Activated CD4-positive, alpha-beta T cell treated with anti-CD3 and anti-CD28 coated beads, Interleukin-10, Interleukin-2, amounts not matched to agents 100 ng/mL and 50 ng/mL, durations not matched to agents 16 hours and 8 hours (primary cell): ENCODE data around the gene BMPR1B.
"Not testable (repeated sequence)": the region's sequence is repeated elsewhere in the genome, so short reads cannot be mapped to it uniquely, and the experiment has no call there.

Experiments used
- DNase-seq: peaks from one replicate; pipeline ENCODE4 v3.0.0-alpha.2; 2020

BMPR1B gene

GRCh38 chr4:95049551-95050233 lies 291.9 kb downstream of the BMPR1B start:
- no peak for DNase-seq

DNA sequence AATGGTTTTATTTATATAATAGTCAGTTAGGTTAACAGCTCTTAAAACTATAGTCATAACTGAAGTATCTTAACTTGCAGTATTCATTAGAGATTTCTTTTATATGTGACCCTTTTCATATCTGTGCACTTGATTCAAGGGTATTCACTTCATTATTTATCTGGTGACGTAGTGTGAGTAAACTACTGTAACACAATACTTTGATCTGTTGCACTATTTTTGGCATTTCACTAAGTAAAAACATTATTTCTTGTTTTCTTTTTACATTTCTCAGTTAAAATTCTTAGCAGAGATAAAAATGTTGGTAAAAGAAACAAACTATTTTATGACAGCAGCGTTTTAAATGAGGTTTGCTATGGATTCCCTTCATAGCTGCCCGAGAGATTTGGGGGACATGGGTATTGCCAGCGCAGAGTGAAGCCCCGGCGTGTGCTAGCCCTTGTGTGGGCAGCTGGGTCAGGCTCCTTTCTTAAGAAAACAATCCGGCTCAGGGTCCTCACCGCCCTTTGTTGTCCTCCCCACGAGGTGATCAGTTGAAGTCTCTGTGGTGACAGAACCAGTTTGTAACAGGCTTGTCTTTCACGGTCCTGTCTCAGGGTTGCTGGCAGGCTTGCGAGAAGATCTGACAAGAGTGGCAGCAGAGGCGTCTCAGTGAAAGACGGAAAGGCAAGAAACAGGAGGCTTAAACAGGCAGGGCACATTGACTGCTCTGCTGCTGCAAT lies 293.4 kb downstream of the BMPR1B start:
- DNase-seq = no peak

DNA sequence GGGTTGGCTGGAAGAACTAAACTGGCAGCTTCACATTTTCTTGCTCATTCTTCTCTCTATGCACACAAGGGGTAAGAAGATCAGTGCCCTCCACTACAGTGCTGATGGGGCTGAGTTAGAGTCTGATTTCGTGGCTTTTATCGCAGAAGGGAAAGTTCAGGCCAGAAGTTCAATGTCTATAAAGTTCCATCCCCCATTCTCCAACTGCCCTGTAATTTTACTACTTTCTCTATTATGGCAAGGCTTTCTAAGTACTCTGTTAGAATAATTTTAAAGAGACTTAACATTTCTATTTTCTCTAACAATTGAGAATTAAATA lies 293.9 kb downstream of the BMPR1B start:
- DNase-seq = no peak

GRCh38 chr4:95058991-95059390 lies 301.2 kb downstream of the BMPR1B start:
- DNase-seq = no peak

- no peak for DNase-seq
Observed at GRCh38 chr4:95059663-95060062, 301.9 kb downstream of the BMPR1B start.

GRCh38 chr4:95061220-95061619 lies 303.5 kb downstream of the BMPR1B start:
- DNase-seq = no peak

- not testable (repeated sequence) for DNase-seq
Observed at GRCh38 chr4:95061801-95062200, 304.0 kb downstream of the BMPR1B start.

GRCh38 chr4:95066050-95066449 lies 308.3 kb downstream of the BMPR1B start:
- DNase-seq = no peak

- no peak for DNase-seq
Observed at GRCh38 chr4:95068401-95068800, 310.6 kb downstream of the BMPR1B start.

- no peak for DNase-seq
Observed at GRCh38 chr4:95068818-95069478, 311.2 kb downstream of the BMPR1B start.

GRCh38 chr4:95071851-95072250 lies 314.1 kb downstream of the BMPR1B start:
- DNase-seq = no peak

GRCh38 chr4:95073646-95074045 lies 315.9 kb downstream of the BMPR1B start:
- no peak for DNase-seq

GRCh38 chr4:95077864-95078263 lies 320.1 kb downstream of the BMPR1B start:
- DNase-seq = no peak

- DNase-seq = no peak
Observed at GRCh38 chr4:95080969-95081368, 323.2 kb downstream of the BMPR1B start.

- DNase-seq = no peak
Observed at GRCh38 chr4:95084584-95084983, 326.8 kb downstream of the BMPR1B start.

DNA sequence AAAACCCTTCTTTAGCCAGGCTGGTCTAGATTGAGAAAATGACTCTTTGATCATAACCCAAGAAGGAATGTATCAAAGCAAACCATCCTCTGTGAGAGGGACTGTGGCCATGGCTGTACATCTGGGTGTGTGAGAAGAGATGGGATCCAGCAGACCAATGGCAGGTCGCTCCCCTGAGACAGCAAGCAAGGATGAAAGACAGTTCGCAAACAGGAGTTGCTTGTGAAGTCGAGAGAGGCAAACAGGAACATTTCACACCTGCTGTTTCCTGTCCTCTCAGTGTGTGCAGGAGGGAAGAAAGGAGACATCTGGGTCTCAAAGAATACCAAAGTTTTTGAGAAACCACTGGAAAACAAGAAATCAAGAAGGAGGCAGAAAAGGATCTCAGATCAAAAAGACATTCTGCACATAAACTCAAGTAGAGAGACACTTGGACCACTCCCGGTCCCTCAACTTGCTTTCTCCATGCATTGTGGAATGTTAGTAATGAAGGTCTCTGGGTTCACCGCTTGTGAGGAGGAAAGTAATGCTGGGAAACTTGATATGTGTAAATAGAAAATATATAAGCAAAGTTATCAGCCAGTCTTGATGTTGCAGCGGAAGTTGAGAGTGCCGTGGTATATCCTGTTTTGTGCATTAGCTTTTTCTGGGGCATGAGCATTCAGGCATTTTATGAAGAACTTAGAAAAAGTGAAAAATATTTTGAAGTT lies 327.5 kb downstream of the BMPR1B start:
- DNase-seq = no peak

GRCh38 chr4:95086551-95086950 lies 328.8 kb downstream of the BMPR1B start:
- DNase-seq = no peak

DNA sequence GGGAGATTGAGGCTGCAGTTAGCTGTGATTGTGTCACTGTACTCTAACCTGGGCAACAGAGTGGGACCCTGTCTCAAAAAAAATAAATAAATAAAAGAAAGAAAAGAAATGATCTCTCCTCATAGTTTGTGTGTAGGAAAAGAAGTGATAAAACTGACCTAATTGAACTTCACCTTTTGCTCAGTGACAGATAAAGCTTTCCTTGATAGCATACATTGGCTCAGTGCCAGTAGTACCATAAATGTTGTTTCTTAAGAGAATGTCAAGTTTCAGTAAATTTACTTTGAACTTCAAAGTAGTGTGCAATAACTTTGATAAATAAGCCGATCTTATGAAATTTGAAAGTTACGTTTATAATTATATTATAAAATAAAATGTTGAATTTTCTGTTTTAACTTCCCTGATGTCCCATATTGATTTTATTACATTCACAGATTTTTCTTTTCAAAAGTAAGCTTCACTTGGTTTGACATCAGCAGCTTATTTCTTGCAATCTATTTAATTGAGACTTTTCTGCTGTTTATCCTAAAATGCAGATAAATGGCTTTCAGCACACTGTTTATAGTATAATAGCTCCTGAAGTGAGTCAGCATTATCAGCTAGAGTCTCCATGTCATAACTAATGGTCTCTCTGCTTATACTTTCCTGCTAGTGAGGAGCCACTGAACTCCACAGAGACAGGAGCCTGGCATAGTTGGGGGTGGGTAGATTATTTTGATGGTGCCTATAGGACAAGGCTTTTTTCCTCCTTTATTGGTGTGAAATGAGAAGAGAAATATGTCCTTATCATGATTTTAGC lies 330.1 kb downstream of the BMPR1B start:
- DNase-seq = no peak

GRCh38 chr4:95091272-95091671 lies 333.5 kb downstream of the BMPR1B start:
- DNase-seq = no peak

DNA sequence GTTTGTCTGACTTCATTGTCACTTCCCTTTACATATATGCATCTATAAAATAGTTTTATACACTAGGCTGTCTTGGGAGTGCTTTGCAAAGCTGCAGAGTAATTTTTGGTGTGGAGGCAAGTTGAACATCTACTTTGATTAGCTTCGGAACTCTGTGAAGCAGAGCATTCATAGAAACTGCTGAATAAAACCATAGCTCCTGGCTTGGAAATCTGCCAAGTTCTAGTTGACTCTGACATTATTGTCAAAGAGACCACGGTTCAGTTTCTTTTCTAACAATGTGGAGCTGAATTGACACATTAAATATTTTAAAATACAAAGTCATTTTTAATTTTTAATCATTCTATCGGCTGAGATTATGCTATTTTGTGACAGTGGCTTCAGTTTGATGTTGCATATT lies 335.0 kb downstream of the BMPR1B start:
- no peak for DNase-seq

DNA sequence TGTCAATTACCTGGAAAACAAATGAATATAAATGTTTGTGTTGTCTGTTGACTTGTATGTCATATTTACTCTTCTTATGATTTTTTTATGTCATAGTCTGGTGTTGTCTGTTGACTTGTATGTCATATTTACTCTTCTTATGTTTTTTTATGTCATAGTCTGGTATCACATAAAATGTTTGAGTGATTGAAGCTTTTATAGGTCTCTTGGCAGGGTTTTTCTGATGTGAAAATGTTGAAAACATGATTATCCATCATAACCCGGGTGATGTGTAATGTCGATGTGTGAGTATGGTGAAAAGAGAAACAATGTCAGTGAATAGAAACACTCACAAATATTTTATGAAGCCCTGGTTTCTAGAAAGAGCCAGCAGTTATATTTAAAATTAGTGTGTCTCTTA lies 335.7 kb downstream of the BMPR1B start:
- no peak for DNase-seq
